Activated CD8-positive, alpha-beta memory T cell treated with anti-CD3 and anti-CD28 coated beads, Interleukin-2, amount 10 ng/mL, durations not matched to agents 7 days and 5 days (primary cell): Measurements from ENCODE around the gene CAV2. TPM values are rescaled to one million over a fixed set of nuclear protein-coding genes. Genes with fewer than 3 reads are reported as not detected.
A peak's percentile ranks its signal among the peaks of the same experiment; 100 is the strongest.

Experiments used
- ATAC-seq: fragments of 150-1000 bp; cut with Tn5 transposase; one replicate; pipeline ENCODE4 v1.10.0; 2021; ENCODE audit warnings: moderate library complexity
- CTCF ChIA-PET: fragments of 350-600 bp; sonication (Branson Sonifier 250); formaldehyde crosslinking; loops from one replicate; lab custom pipeline; 2021; ENCODE audit warnings: antibody characterized with exemption; lab: Charles Lee
- DNase-seq: peaks from one replicate; pipeline ENCODE4 v3.0.0-alpha.2; 2020
- H3K27ac Mint-ChIP-seq: one replicate; pipeline ENCODE4 v1.8.0; 2021; ENCODE audit warnings: mild to moderate bottlenecking, mixed read lengths
- H3K27me3 Mint-ChIP-seq: one replicate; pipeline ENCODE4 v1.8.0; 2021; ENCODE audit warnings: mixed read lengths
- H3K36me3 Mint-ChIP-seq: one replicate; pipeline ENCODE4 v1.8.0; 2021; ENCODE audit warnings: mild to moderate bottlenecking, mixed read lengths
- H3K4me1 Mint-ChIP-seq: one replicate; pipeline ENCODE4 v1.8.0; 2021; ENCODE audit warnings: mixed read lengths
- H3K4me3 Mint-ChIP-seq: one replicate; pipeline ENCODE4 v1.8.0; 2021; ENCODE audit warnings: mild to moderate bottlenecking, moderate library complexity, mixed read lengths
- H3K9me3 Mint-ChIP-seq: one replicate; pipeline ENCODE4 v1.8.0; 2022; ENCODE audit warnings: low read depth, mixed read lengths
- total RNA-seq, 2 experiments: library from RNA; stranded (reverse); gene quantifications; one replicate each; pipeline ENCODE4 v1.2.3, GENCODE V29; 2021

The CAV2 gene, protein sequence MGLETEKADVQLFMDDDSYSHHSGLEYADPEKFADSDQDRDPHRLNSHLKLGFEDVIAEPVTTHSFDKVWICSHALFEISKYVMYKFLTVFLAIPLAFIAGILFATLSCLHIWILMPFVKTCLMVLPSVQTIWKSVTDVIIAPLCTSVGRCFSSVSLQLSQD
- under 1 TPM in 1 of 2 experiments, not detected in 1; 0.26 TPM for total RNA-seq

GRCh38 chr7:116499168-116500077, at the start of gene CAV2:
Gene CAV2, plus strand, starts transcription at chr7:116499738. Its CDS starts 44 bp downstream, at chr7:116499782.
- ATAC-seq (peak; percentile 67), DNase-seq (no peak)
- no peaks in the 10 kb centered on the region for H3K9me3 Mint-ChIP-seq
- peak within 1 kb of the TSS; percentile 47 for H3K4me3 Mint-ChIP-seq
- H3K27ac Mint-ChIP-seq, result no peak within 1 kb of the TSS
- CTCF ChIA-PET, result interaction anchor here (1.1 kb wide), 1 partner anchor 27 kb away, joined by 4 read pairs; no protein-coding TSS in a partner anchor
- H3K36me3 Mint-ChIP-seq, result peaks cover 2% of the 10 kb centered on the region
- H3K4me1 Mint-ChIP-seq, result peaks cover 10% of the 10 kb centered on the region
- peaks cover 57% of the 10 kb centered on the region for H3K27me3 Mint-ChIP-seq

DNA sequence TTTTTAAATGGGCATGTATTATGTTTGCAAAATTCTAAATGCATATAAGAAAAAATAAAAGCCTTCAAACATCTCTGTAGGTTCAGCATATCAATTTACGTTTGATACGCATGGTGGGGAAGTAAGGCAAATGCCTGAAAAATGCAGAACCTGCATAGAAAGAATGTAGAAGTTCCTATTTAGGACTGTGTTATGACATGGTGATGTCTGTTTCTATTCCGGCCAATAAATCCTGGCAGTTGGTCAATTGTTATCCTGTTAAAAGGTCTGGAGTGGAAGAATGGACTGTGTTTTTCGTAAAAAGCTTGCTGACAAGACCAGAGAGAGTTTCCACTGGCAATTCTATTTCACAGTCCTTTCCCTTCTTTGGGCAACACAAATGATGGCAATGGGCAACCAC, 49.6 kb upstream of the CAV2 start:
- Mint-ChIP-seq H3K4me3 (no peak overlapping the region), H3K9me3 (no peaks in the 10 kb centered on the region), H3K4me1 (no peaks in the 10 kb centered on the region), H3K27ac (no peak overlapping the region), H3K36me3 (no peaks in the 10 kb centered on the region), H3K27me3 (peaks cover 20% of the 10 kb centered on the region)
- CTCF ChIA-PET, result no interaction called here
- ATAC-seq (no peak), DNase-seq (no peak)

DNA sequence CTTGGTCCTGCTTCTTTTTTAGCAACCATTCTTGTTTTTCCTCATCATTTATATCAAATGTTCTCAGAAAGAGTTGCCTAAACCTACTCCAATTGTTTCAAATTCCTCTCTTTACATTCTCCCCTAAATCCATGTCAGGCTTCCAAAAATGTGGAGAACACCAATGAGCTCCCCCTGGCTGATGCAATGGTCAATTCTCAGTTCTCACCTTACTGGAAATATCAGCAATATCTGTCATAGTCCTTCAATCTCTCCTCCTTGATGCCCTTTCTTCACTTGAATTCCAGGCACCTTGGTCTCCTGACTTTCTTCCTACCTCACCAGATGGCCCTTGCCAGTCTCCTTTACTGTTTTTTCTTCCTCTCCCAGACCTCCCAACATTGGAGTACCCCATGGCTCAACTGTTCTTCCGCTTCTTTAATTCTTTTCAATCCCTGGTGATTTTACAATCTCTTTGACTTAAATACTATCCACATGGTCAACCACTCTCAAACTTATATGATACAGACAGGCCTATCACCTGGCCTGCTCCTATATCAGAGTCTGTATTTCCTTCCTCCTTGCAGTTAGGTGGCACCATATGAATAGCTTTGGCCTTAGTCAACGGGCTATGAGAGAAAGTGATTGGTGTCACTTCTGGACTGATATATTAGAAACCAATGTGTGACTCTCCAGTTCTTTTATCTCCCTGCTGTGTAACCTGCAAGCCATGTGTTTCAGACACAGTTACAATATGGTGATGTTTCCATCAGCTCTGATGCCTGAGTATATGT, 47.4 kb upstream of the CAV2 start:
- H3K4me3 Mint-ChIP-seq, result no peak overlapping the region
- no peaks in the 10 kb centered on the region for H3K4me1 Mint-ChIP-seq
- ATAC-seq (no peak), DNase-seq (no peak)
- H3K36me3 Mint-ChIP-seq, result no peaks in the 10 kb centered on the region
- H3K9me3 Mint-ChIP-seq, result no peaks in the 10 kb centered on the region
- H3K27ac Mint-ChIP-seq, result no peak overlapping the region
- peaks cover 20% of the 10 kb centered on the region for H3K27me3 Mint-ChIP-seq
- CTCF ChIA-PET, result no interaction called here

DNA sequence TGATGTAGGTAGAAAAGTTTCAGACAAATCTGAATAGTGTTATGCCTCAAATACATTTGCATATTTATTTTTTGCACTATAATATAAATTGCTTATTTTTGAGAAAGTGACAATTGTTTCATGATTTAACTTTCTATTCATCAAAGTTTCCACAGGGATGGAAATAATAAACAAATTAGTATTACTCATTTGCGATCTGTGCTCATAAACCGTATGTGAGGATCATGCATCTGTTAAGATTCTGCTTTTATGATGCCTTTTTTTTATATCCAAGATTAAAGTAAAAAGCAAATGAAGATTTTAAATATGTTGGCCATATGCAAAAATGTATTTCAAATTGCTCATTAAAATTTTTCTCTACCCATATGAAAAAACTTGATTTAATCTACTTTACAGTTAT, 45.2 kb upstream of the CAV2 start:
- no peak overlapping the region for H3K27ac Mint-ChIP-seq
- DNase-seq (no peak), ATAC-seq (no peak)
- H3K9me3 Mint-ChIP-seq, result no peaks in the 10 kb centered on the region
- no peaks in the 10 kb centered on the region for H3K36me3 Mint-ChIP-seq
- CTCF ChIA-PET, result no interaction called here
- H3K4me1 Mint-ChIP-seq, result no peaks in the 10 kb centered on the region
- no peak overlapping the region for H3K4me3 Mint-ChIP-seq
- H3K27me3 Mint-ChIP-seq, result peaks cover 15% of the 10 kb centered on the region

DNA sequence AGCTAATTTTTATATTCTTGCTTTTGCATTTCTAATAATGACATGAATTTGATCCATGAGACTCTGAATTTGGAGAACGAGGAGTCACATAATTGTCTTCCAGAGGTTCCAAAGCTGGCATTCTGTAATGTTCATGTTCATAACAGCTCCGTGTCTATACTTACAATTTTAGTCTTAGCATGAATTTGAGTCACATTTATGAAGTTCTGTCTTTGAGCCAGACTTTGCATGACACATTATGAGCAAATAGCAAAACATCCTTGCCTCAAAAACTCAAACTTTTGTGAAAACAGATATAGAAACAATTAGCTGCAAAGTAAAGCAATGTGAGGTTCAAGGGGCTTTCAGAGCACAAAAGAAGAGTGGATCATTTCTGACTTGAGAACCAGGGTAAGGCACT, 44.5 kb upstream of the CAV2 start:
- peaks cover 14% of the 10 kb centered on the region for H3K27me3 Mint-ChIP-seq
- H3K9me3 Mint-ChIP-seq, result no peaks in the 10 kb centered on the region
- DNase-seq (no peak), ATAC-seq (no peak)
- H3K36me3 Mint-ChIP-seq, result no peaks in the 10 kb centered on the region
- H3K4me1 Mint-ChIP-seq, result no peaks in the 10 kb centered on the region
- CTCF ChIA-PET, result no interaction called here
- H3K4me3 Mint-ChIP-seq, result no peak overlapping the region
- no peak overlapping the region for H3K27ac Mint-ChIP-seq

- H3K4me1 Mint-ChIP-seq, result no peaks in the 10 kb centered on the region
- no peak overlapping the region for H3K27ac Mint-ChIP-seq
- DNase-seq (no peak), ATAC-seq (no peak)
- no peaks in the 10 kb centered on the region for H3K36me3 Mint-ChIP-seq
- H3K27me3 Mint-ChIP-seq, result peaks cover 11% of the 10 kb centered on the region
- no peak overlapping the region for H3K4me3 Mint-ChIP-seq
- CTCF ChIA-PET, result no interaction called here
- no peaks in the 10 kb centered on the region for H3K9me3 Mint-ChIP-seq
These were observed 44.0 kb upstream of the CAV2 start for GRCh38 chr7:116455499-116455898.

DNA sequence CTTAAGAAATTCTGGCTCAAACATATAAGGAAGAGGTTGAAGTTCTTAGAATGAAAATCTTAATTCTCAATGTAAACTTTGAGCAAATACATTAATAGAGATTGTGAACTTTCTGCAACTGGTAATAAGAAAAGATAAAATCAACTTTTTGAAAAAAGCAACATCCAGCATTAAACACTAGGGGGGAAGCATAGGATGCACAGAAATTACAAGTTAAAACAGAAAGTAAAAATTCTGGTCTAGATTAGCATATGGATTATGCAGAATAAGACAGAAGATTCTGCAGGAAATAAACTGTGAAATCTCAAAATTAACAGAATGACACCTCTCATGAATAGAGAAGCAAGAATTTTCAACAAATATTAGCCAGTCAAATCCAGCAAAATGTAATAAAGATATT, 38.0 kb upstream of the CAV2 start:
- CTCF ChIA-PET, result no interaction called here
- Mint-ChIP-seq H3K4me1 (no peaks in the 10 kb centered on the region), H3K27me3 (peaks cover 11% of the 10 kb centered on the region), H3K27ac (no peak overlapping the region), H3K4me3 (no peak overlapping the region), H3K36me3 (no peaks in the 10 kb centered on the region), H3K9me3 (no peaks in the 10 kb centered on the region)
- DNase-seq (no peak), ATAC-seq (no peak)

DNA sequence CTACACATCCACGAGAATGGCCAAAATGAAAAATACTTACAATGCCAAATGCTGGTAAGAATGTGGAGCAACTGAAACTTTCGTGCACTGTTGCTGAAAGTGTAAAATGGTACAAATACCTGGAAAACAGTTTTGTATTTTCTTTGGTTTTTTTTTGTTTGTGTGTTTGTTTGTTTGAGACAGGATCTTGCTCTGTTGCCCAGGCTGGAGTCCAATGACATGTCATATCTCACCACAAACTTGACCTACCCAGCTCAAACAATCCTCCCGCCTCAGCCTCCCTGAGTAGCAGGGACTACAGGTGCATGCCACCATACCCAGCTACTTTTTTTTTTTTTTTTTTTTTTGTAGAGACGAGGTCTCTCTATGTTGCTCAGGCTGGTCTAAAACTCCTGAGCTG, 35.6 kb upstream of the CAV2 start:
- H3K4me3 Mint-ChIP-seq, result no peak overlapping the region
- no peaks in the 10 kb centered on the region for H3K4me1 Mint-ChIP-seq
- ATAC-seq, result no peak
- CTCF ChIA-PET, result no interaction called here
- H3K27ac Mint-ChIP-seq, result no peak overlapping the region
- no peaks in the 10 kb centered on the region for H3K9me3 Mint-ChIP-seq
- H3K27me3 Mint-ChIP-seq, result peaks cover 15% of the 10 kb centered on the region
- DNase-seq, result no peak
- H3K36me3 Mint-ChIP-seq, result no peaks in the 10 kb centered on the region

- Mint-ChIP-seq H3K4me1 (no peaks in the 10 kb centered on the region), H3K4me3 (no peak overlapping the region), H3K9me3 (no peaks in the 10 kb centered on the region), H3K36me3 (no peaks in the 10 kb centered on the region), H3K27me3 (peaks cover 15% of the 10 kb centered on the region), H3K27ac (no peak overlapping the region)
- DNase-seq (no peak), ATAC-seq (no peak)
- CTCF ChIA-PET, result interaction anchor here (1.3 kb wide), 1 partner anchor 124 kb away, joined by 3 read pairs; no protein-coding TSS in a partner anchor
These were observed 35.2 kb upstream of the CAV2 start for GRCh38 chr7:116464375-116464774.

DNA sequence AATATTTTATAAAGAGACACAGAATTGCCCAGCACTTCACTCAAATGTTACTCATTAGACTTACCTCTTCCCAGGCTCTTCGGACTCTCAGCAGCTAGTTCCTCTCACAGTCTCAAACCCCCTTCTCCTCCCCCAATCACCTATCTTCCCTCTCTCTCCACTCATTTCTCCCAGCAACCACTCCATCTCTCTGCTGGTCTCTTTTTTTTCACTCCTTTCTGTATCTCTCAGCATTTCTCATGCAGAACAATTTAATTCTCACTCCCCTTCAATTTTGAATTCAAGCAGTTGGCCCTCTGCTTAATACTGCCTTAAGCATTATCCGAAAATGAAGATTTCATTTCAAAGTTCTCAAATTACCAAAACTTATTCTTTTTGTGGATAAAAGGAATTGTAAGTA, 34.4 kb upstream of the CAV2 start:
- CTCF ChIA-PET, result interaction anchor here (1.0 to 1.3 kb wide), 2 partner anchors 76 to 123 kb away, joined by 3 read pairs; no protein-coding TSS in a partner anchor
- H3K9me3 Mint-ChIP-seq, result no peaks in the 10 kb centered on the region
- H3K27me3 Mint-ChIP-seq, result peaks cover 17% of the 10 kb centered on the region
- DNase-seq, result no peak
- no peak overlapping the region for H3K27ac Mint-ChIP-seq
- no peak for ATAC-seq
- H3K4me1 Mint-ChIP-seq, result no peaks in the 10 kb centered on the region
- H3K36me3 Mint-ChIP-seq, result no peaks in the 10 kb centered on the region
- no peak overlapping the region for H3K4me3 Mint-ChIP-seq

DNA sequence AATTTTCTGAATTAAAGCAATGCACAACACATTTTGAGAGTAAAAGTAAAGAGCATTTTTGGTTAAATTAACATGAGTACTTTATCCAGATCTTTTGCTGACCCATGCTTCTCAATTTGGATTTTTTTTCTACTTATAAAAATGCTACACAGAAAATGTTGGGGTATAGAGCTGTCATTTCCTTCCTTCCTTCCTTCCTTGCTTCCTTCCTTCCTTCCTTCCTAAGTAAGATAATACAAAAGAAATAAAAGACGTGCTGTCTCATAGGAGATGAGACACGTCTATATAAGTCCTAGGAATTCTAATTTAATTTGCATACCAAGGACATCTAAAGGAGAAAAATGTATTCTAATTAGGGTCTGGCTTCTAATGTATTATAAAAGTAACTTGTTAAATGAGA, 31.0 kb upstream of the CAV2 start:
- Mint-ChIP-seq H3K27me3 (peaks cover 38% of the 10 kb centered on the region), H3K4me1 (no peaks in the 10 kb centered on the region), H3K36me3 (no peaks in the 10 kb centered on the region), H3K27ac (no peak overlapping the region), H3K9me3 (no peaks in the 10 kb centered on the region), H3K4me3 (no peak overlapping the region)
- ATAC-seq (no peak), DNase-seq (no peak)
- CTCF ChIA-PET, result no interaction called here

DNA sequence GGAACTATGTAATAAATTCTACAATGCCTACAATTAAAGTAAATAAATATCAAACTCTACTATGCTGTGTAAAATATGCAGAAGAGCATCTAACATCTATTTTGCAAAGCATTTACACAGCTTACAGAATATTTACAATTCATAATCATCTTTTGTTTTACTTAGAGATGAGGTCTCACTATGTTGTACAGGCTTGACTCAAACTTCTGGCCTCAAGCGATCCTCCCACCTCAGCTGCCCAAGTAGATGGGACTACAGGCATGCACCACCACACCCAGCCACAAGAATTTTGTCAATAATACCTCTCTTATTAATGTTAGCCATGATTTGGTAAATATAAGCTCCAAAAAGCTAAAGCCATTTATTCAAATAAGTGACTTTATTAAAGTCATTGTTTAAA, 21.9 kb upstream of the CAV2 start:
- no peak for DNase-seq
- H3K27me3 Mint-ChIP-seq, result peaks cover 27% of the 10 kb centered on the region
- H3K27ac Mint-ChIP-seq, result no peak overlapping the region
- no peak overlapping the region for H3K4me3 Mint-ChIP-seq
- no peaks in the 10 kb centered on the region for H3K36me3 Mint-ChIP-seq
- CTCF ChIA-PET, result no interaction called here
- peaks cover 2% of the 10 kb centered on the region for H3K4me1 Mint-ChIP-seq
- no peak for ATAC-seq
- no peaks in the 10 kb centered on the region for H3K9me3 Mint-ChIP-seq

GRCh38 chr7:116478834-116479233, 20.7 kb upstream of the CAV2 start:
- no peak for ATAC-seq
- H3K4me3 Mint-ChIP-seq, result no peak overlapping the region
- no peaks in the 10 kb centered on the region for H3K9me3 Mint-ChIP-seq
- peaks cover 2% of the 10 kb centered on the region for H3K4me1 Mint-ChIP-seq
- no peak for DNase-seq
- H3K27me3 Mint-ChIP-seq, result peaks cover 25% of the 10 kb centered on the region
- CTCF ChIA-PET, result interaction anchor here (0.5 kb wide), 1 partner anchor 11 kb away, joined by 3 read pairs; no protein-coding TSS in a partner anchor
- H3K27ac Mint-ChIP-seq, result no peak overlapping the region
- H3K36me3 Mint-ChIP-seq, result no peaks in the 10 kb centered on the region
